ENCODE results near the gene CACNA2D4.

CACNA2D4 gene

GRCh38 chr12:1816730-1817348, 101.6 kb downstream of the CACNA2D4 start:
- no peak overlapping the region for H3K4me3 ChIP-seq (ENCODE audit: low read depth, low read length)
- TF ChIP-seq, protein P1, sequence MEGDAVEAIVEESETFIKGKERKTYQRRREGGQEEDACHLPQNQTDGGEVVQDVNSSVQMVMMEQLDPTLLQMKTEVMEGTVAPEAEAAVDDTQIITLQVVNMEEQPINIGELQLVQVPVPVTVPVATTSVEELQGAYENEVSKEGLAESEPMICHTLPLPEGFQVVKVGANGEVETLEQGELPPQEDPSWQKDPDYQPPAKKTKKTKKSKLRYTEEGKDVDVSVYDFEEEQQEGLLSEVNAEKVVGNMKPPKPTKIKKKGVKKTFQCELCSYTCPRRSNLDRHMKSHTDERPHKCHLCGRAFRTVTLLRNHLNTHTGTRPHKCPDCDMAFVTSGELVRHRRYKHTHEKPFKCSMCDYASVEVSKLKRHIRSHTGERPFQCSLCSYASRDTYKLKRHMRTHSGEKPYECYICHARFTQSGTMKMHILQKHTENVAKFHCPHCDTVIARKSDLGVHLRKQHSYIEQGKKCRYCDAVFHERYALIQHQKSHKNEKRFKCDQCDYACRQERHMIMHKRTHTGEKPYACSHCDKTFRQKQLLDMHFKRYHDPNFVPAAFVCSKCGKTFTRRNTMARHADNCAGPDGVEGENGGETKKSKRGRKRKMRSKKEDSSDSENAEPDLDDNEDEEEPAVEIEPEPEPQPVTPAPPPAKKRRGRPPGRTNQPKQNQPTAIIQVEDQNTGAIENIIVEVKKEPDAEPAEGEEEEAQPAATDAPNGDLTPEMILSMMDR (IDR thresholded peaks at IDR 0.05; ENCODE audit: control insufficient read depth, extremely low read depth, insufficient read depth): no peak
- DNase-seq (ENCODE audit: low read depth): no peak

- TF ChIP-seq, protein P1 (IDR thresholded peaks at IDR 0.05; ENCODE audit: control insufficient read depth, extremely low read depth, insufficient read depth): no peak
- no peak for DNase-seq (ENCODE audit: low read depth)
- H3K4me3 ChIP-seq (ENCODE audit: low read depth, low read length): no peak overlapping the region
These were observed 102.4 kb downstream of the CACNA2D4 start for GRCh38 chr12:1815814-1816729.

- DNase-seq (ENCODE audit: low read depth): no peak
- TF ChIP-seq, protein P1 (IDR thresholded peaks at IDR 0.05; ENCODE audit: control insufficient read depth, extremely low read depth, insufficient read depth): no peak
These were observed 103.3 kb downstream of the CACNA2D4 start for GRCh38 chr12:1815108-1815507.

DNA sequence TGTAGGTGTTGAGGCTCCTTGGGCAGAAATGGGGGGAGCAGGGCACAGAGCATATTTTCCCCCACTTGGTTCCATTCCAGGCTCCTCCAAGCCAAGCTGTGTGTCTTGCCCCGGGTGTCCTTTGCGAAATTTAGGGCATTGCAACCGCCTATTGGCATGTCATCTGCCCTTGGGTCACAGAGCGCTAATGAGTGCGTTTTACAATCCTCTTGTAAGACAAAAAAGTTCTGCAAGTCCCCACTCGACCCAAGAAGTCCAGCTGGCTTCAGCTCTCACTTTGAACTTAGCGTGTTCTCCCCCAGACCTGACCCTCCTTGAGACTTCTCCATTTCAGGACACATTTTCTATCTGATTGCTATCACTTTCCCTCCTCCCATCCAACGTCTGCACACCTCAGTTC, 104.2 kb downstream of the CACNA2D4 start:
- no peak for DNase-seq (ENCODE audit: low read depth)
- no peak overlapping the region for H3K4me3 ChIP-seq (ENCODE audit: low read depth, low read length)
- TF ChIP-seq, protein P1 (IDR thresholded peaks at IDR 0.05; ENCODE audit: control insufficient read depth, extremely low read depth, insufficient read depth): no peak

More at GRCh38 chr12:1815108-1815507, 103.3 kb downstream of the CACNA2D4 start:
- no peak overlapping the region for H3K4me3 ChIP-seq (ENCODE audit: low read depth, low read length)

DNA sequence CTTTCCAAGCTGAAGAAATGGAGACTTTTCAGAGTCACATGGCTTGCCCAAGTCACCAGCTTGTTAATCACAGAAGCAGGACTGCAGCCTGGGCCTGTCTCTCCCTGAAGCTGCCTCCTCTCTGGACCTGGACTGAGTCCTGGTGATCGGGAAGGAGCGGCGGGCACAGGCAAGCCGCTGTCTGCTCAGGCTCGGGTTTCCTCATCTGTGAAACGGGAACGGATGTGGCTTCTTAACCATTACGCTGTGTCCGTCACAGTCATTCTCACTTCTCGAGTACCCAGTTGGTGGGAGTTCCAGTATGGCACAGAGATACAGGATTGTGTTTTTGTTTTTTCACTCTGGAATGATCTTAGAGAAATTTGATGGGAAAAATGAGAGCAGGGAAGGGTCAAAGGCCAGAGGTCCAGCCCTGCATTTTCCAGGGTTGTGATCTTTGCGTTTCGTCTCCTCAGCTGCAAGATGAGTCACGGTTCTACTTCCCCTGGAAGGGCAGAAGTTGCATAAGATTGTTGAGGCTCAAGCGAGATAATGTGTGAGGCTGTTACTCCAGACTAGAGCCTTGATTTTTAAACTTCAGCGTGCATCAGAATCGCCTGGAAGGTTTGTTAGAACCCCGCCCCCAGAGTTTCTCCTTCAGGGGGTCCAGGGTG, 105.7 kb downstream of the CACNA2D4 start:
- no peak for DNase-seq (ENCODE audit: low read depth)
- H3K4me3 ChIP-seq (ENCODE audit: low read depth, low read length): no peak overlapping the region
- TF ChIP-seq, protein P1 (IDR thresholded peaks at IDR 0.05; ENCODE audit: control insufficient read depth, extremely low read depth, insufficient read depth): no peak

DNA sequence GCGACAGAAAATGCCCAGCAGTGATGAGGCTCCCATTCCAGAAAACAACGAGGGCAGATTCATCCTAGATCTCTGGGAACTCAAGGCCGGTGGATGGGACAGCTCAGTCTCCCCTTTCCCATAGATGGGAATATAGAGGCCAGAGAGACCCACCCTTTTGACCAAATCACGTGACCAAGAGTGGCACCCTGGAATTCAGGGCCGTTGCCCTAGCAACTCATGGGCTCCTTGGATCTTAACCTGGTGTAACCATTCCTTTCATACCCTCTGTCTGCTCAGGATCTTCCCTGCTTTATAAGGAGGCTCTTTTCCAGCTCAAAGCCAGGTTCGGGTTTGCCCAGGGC, 106.5 kb downstream of the CACNA2D4 start:
- no peak for DNase-seq (ENCODE audit: low read depth)
- TF ChIP-seq, protein P1 (IDR thresholded peaks at IDR 0.05; ENCODE audit: control insufficient read depth, extremely low read depth, insufficient read depth): no peak
- H3K4me3 ChIP-seq (ENCODE audit: low read depth, low read length): no peak overlapping the region

Measured in LNCaP clone FGC (cell line).